ENCODE results near the gene ARL15. TPM values are rescaled to one million over a fixed set of nuclear protein-coding genes. Genes with fewer than 3 reads are reported as not detected.
A peak's percentile ranks its signal among the peaks of the same experiment; 100 is the strongest.

ARL15 gene
- polyA plus RNA-seq, 1 donor = 30.9 TPM

- no peak for DNase-seq
These were observed 102.8 kb downstream of the ARL15 start for GRCh38 chr5:54207566-54207965.

- DNase-seq = no peak
These were observed 103.7 kb downstream of the ARL15 start for GRCh38 chr5:54206580-54207229.

- DNase-seq = no peak
These were observed 104.5 kb downstream of the ARL15 start for GRCh38 chr5:54205918-54206317.

DNA sequence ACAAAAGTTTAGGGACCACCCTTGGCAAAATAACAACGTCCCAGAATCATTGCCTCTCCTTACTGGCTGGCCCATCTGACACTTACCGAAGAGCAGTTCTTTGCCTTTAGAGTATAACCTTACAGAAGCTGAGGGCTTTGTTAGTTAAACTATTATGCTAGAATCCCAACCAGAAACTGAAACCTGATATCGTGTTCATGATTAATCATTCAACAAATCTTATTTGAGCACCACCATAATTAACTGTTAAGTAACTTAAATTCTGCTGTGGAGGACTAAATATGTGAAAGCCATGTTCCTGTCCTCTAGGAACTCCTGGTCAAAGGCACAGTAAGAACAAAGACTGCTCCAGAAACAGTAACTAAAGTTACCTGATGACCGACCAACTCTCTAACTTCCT lies 104.9 kb downstream of the ARL15 start:
- no peak for DNase-seq

GRCh38 chr5:54197018-54197417 lies 113.4 kb downstream of the ARL15 start:
- no peak for DNase-seq

DNA sequence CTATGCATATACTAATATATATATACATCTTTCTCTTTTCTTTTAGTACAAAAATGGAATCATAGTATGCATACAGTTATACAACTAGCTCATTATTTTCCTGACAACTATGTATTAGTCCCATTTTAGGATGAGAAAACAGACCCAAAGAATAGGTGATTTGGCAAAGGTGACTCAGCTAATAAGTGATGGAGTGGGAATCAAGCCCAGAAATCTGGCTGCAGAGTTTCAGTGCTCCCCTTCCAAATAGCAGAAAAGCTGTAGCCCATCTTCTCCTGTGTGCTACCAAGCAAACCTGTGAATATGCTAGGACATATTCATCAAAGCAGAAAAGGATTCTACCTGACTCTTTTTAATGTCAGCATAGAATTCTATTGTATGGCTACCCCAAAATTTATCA lies 114.7 kb downstream of the ARL15 start:
- no peak for DNase-seq

GRCh38 chr5:54194318-54194717 lies 116.1 kb downstream of the ARL15 start:
- DNase-seq = no peak

- no peak for DNase-seq
These were observed 122.7 kb downstream of the ARL15 start for GRCh38 chr5:54187694-54188093.

- DNase-seq = no peak
These were observed 123.4 kb downstream of the ARL15 start for GRCh38 chr5:54186912-54187445.

DNA sequence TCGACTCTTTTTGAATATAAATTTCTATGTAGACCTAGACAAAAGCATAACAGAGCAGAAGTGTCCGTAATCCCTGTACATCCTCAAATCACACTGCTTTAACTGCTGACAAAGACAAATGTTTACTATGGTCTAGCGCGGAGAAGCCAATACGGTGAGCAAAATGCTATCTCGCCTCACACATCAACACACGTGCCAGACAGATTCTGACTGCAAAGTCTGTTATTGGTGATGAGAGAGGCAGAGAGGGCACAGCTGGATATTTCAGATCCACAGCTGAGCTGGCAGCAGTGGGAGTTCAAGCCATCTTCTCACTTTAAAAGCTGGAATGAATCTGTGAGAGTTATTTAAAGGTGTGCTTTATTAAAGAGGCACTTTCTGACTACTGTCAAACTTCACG lies 124.3 kb downstream of the ARL15 start:
- DNase-seq = no peak

DNA sequence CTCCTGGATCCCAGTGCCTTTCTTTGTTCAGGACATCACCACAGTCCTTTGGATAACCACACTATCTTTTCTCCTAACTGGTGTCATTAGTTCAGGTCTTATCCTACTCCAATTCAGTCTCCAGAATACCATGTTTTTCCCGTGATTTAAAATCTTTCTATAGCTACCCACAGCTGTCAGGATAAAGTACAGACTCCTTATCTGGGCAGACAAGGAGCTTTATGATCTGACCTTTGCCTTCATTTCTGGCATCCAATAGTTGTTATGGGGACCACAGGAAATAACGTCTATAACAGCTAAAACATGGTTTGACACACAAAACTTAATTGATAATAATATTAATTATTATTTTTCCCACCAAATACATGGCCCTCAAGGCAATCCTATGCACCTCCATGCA lies 125.6 kb downstream of the ARL15 start:
- DNase-seq = no peak

DNA sequence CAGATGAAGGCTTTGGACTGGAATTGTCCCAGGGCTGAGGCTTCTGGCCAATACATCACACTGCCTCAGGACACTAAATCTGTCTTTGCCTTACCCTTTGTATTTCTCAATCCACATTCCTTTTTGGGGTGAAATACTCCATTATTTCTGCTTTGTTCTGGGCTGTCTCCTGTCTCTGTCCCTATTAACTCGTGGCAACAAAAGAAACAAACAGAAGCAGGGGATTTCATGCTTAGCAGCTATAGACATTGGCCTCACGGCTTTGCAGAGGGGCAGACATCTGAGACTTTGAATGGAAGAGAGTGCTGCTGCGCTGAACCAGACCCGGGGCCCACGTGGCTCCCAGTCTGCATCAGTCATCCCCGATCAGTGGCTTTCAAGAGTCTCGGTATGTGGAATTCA lies 129.7 kb downstream of the ARL15 start:
- peak; percentile 28 for DNase-seq

DNA sequence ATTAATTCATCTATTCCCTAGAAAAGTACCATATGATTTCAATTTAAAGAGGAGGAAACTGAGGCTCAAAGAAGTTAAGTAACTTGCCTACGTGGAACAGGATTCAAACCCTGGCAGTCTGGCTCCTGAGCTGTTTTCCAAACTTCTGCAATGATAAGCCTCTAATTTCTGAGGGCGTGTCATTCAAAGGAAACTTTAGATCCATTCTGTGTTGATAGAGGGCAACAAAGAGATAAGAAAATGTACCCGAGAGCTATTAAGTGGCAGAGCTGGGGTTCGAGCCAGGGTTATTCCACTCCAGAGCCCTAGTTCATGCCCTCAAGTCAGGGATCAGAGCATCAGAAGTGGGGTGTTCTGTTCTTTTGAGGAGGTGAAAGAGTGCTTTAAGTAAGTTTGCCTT lies 131.4 kb downstream of the ARL15 start:
- no peak for DNase-seq

DNA sequence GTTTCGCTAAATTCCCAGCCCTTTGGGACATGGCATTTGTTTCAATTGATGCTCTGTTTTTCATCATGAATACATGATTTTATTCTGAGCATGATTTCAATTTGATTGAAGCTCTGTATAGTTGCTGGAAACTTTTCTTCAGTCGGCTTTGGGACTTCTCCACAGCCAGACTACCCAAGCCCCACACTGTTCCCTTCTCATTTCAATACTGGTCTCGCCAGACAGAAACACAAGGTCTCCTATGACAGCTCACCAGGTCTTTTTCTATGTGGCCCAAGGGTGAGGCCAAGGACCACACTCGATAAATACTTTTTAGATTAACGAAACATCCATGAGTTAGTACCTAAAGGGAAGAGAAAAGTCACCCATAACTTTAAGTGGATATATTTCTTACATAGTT lies 132.2 kb downstream of the ARL15 start:
- DNase-seq = no peak

DNA sequence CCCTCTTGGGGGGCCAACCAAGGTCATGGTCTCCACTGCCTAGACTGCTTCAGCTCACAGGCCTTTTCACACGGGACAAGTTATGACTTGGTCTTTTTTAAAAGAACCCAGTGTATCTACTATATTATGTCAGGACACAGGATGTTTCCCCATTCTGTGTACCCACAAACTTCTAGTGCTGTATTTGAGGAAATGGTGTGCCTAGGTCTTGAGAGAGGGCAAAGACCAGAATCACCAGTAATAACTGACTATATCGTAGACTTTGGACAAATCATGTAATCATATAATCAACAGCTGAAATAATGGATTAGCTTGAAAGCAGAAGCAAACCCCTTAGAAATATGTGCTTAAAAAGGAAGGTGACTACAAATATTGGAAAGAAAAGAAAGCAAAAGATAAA lies 133.3 kb downstream of the ARL15 start:
- no peak for DNase-seq

DNA sequence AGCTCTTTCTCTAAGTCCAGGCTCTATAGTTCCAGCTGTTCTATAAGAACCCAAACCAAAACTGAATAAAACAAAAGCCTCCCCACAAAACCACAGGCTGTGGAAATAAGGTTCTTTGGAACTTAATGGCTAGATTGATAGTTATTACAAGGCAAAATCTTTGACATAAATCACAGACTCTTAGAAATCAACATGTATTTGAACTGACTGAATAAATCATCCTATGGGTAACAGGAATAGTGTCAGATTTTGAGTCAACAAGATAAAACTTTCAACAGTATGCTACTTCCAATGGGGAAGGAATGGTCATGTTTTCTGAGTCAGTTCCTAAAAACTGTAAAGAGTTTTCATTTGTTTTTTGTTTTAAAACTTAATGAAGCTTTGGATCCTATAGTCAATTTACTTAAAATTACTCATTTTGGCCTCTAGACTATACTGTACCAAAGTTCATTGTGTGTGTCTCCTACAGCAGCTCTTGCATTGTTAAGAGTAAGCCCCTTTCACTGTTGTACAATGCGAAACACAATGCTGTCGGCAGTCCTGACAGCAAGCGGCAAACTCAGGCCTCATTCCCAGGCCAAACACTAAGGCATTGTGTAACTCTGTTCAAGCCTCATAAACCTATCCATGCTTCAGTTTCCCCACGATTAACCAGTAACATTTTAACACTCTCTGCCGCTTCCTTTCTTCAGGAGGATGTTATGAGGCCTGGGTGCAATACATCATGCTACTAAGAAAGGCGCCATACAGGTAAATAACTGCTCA lies 134.1 kb downstream of the ARL15 start:
- peak; percentile 34 for DNase-seq

GRCh38 chr5:54173251-54173650 lies 137.1 kb downstream of the ARL15 start:
- no peak for DNase-seq

GRCh38 chr5:54171645-54172384 lies 138.6 kb downstream of the ARL15 start:
- DNase-seq = no peak

DNA sequence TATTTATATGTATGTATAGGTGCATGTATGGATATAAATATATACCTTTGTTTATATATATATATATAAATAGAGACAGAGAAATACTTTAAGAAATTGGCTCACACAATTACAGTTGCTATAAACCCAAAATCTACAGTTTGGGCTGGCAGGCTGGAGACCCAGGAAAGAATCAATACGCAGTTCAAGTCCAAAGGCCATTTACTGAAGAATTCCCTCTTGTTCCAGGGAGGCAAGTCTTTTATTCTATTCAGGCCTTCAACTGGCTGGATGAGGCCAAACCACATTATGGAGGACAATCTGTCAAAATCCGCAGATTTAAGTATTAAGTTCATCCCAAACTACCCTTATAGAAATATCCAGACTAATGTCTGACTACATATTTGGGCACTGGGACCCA lies 144.7 kb downstream of the ARL15 start:
- DNase-seq = no peak

GRCh38 chr5:54162184-54162583 lies 148.2 kb downstream of the ARL15 start:
- no peak for DNase-seq

DNA sequence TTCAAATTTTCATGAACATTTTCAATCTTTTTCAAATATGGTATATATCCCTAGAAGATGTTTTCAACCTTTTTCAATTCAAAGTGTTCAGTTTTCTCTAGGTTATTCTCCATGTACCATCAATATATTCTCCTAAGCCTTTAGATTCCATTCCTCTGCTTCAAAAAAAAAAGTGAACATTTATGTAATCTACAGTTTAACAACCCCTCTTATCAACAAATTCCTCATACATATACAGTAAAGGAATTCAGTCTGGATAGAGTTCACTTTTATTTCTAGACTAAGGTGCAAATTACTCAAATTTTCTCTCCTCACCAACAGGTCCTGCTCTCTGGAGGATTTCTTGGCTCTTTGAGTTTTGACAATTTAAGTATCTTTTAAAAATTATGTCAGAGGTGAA lies 150.0 kb downstream of the ARL15 start:
- no peak for DNase-seq

DNA sequence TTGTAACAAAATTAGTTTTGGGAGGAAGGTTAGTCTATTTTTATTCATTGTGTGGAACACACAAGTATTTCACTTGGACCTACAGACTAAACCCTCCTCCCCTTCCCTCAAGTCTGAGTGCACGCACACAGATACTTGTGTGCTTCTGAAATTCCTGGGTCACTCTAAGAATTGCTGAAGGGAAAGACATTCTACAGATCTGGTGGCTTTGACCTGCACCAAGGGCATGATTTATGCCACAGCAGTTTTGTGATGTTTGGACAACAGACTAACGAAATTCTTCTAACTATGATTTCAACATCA lies 150.5 kb downstream of the ARL15 start:
- DNase-seq = no peak

Measured in left kidney (tissue), 2 donors.